ENCODE data around the gene SRD5A1. TPM values are rescaled to one million over a fixed set of nuclear protein-coding genes. Genes with fewer than 3 reads are reported as not detected.

The SRD5A1 gene
- total RNA-seq, 1 experiment from 2014 or later = 29.9 TPM

GRCh38 chr5:6676702-6677101 lies 43.5 kb downstream of the SRD5A1 start:
- Histone ChIP-seq H2AK5ac (ENCODE audit: insufficient read length, low read length) (no peak overlapping the region), H3K4ac (ENCODE audit: low read depth, low read length) (no peak overlapping the region), H4K20me1 (ENCODE audit: control insufficient read depth, insufficient read depth, insufficient read length) (peaks cover 4% of the 10 kb centered on the region), H3K79me2 (ENCODE audit: insufficient read depth, low read length) (no peaks in the 10 kb centered on the region; the same call in 1 of the 2 replicates), H3T11ph (ENCODE audit: low read length) (no peak overlapping the region), H3K18ac (ENCODE audit: insufficient read length, low read depth, low read length) (no peak overlapping the region), H3K9me3 (ENCODE audit: control insufficient read depth, low read depth, low read length) (peaks cover 6% of the 10 kb centered on the region), H2BK12ac (ENCODE audit: insufficient read length, low read depth, low read length) (no peak overlapping the region), H4K8ac (replicated peaks; ENCODE audit: insufficient read length, low read depth, low read length) (no peak overlapping the region), H2BK120ac (ENCODE audit: low read depth, low read length, poor library complexity, severe bottlenecking) (no peak overlapping the region), H4K91ac (ENCODE audit: insufficient read length, low read depth, low read length) (no peak overlapping the region), H3K27me3 (ENCODE audit: insufficient read depth, low read length) (no peaks in the 10 kb centered on the region; the same call in 1 of the 2 replicates), H3K23me2 (ENCODE audit: insufficient read length, low read depth, low read length, poor library complexity, severe bottlenecking) (no peaks in the 10 kb centered on the region), H2AFZ (ENCODE audit: low read length) (no peak overlapping the region), H3K4me2 (ENCODE audit: insufficient read depth, insufficient read length, low read length) (no peak overlapping the region), H3K23ac (ENCODE audit: insufficient read length, low read depth, low read length) (no peak overlapping the region), H3K56ac (ENCODE audit: insufficient read length, low read depth, low read length) (no peak overlapping the region), H3K14ac (ENCODE audit: insufficient read depth, low read length) (no peak overlapping the region), H3K9ac (ENCODE audit: extremely low read depth, insufficient read length, low read length) (no peak overlapping the region), H3K4me1 (ENCODE audit: insufficient read depth, low read length) (no peaks in the 10 kb centered on the region), H2BK15ac (ENCODE audit: low read depth, low read length) (no peak overlapping the region), H2BK5ac (ENCODE audit: insufficient read length, low read length) (no peak overlapping the region), H3K79me1 (ENCODE audit: insufficient read depth, low read depth, low read length, poor library complexity, severe bottlenecking) (no peaks in the 10 kb centered on the region), H3K27ac (ENCODE audit: insufficient read length, low read depth, low read length) (no peak overlapping the region), H4K5ac (ENCODE audit: insufficient read length, low read depth, low read length) (no peak overlapping the region), H2BK20ac (ENCODE audit: low read depth, low read length, poor library complexity, severe bottlenecking) (no peak overlapping the region)
- WGBS (ENCODE audit: extremely low coverage, insufficient read length, low lambda C conversion rate) = no CpG with 5 or more reads among the region's 2 CpGs
- peaks cover 11 to 35% (median 24%) of the 10 kb centered on the region in 3 experiments for H3K36me3 Mint-ChIP-seq (ENCODE audit: insufficient read depth in 1 of 3, low read depth in 3 of 3)
- DNase-seq = no peak
- peaks cover 10 to 24% of the 10 kb centered on the region in 2 experiments for H3K9me3 Mint-ChIP-seq
- no peak for TF ChIP-seq CTCF (conservative IDR thresholded peaks at IDR 0.05)
- H3K4me1 Mint-ChIP-seq = no peaks in the 10 kb centered on the region
- H3K27ac Mint-ChIP-seq = no peak overlapping the region
- H3K4me3 Mint-ChIP-seq = no peak overlapping the region
- peaks cover 17% of the 10 kb centered on the region for H3K27me3 Mint-ChIP-seq (ENCODE audit: low read depth)

Data from H9 (cell line).